SK-N-SH treated with all-trans-retinoic acid at 6 μM for 48 hours (cell line): ENCODE measurements around the gene ZAP70.

Experiments used
- ATAC-seq: fragments of 200-7000 bp; cut with Tn5 transposase; 3 replicates; pipeline ENCODE4 v1.9.1; 2020; ENCODE audit warnings: mild to moderate bottlenecking, moderate library complexity
- ARNTL ChIP-seq: fragments of 450-650 bp; formaldehyde crosslinking; IDR thresholded peaks from 2 replicates; pipeline ENCODE4 v1.5.0; 2020; ENCODE audit warnings: low read depth, mild to moderate bottlenecking, moderate library complexity, borderline replicate concordance
- BACH2 ChIP-seq: fragments of 250-450 bp; sonication (Bioruptor Pico); IDR thresholded peaks from 2 replicates; pipeline ENCODE4 v1.9.0; 2021; ENCODE audit warnings: mild to moderate bottlenecking, borderline replicate concordance
- CSDC2 ChIP-seq: fragments of 250-450 bp; sonication (Bioruptor Pico); IDR thresholded peaks from 2 replicates; pipeline ENCODE4 v1.5.0; 2020; ENCODE audit warnings: mild to moderate bottlenecking, moderate library complexity
- ESRRG ChIP-seq: fragments of 250-450 bp; sonication (Bioruptor Pico); IDR thresholded peaks from 2 replicates; pipeline ENCODE4 v1.6.1; 2021; ENCODE audit warnings: mild to moderate bottlenecking
- GLIS3 ChIP-seq: fragments of 250-450 bp; sonication (Bioruptor Pico); IDR thresholded peaks from 2 replicates; pipeline ENCODE4 v1.5.0; 2020; ENCODE audit warnings: mild to moderate bottlenecking, moderate library complexity
- OSR1 ChIP-seq: fragments of 250-450 bp; sonication (Bioruptor Pico); IDR thresholded peaks from 2 replicates; pipeline ENCODE4 v1.8.0; 2022; ENCODE audit warnings: moderate library complexity, mild to moderate bottlenecking, inconsistent platforms
- PPARA ChIP-seq: fragments of 250-450 bp; sonication (Bioruptor Pico); IDR thresholded peaks from 2 replicates; pipeline ENCODE4 v1.5.0; 2020; ENCODE audit warnings: mild to moderate bottlenecking, borderline replicate concordance
- RARB ChIP-seq: fragments of 250-450 bp; sonication (Bioruptor Pico); IDR thresholded peaks from 2 replicates; pipeline ENCODE4 v1.8.0; 2021; ENCODE audit warnings: mild to moderate bottlenecking, moderate library complexity
- SNAI2 ChIP-seq: fragments of 250-450 bp; sonication (Bioruptor Pico); IDR thresholded peaks from 2 replicates; pipeline ENCODE4 v1.5.0; 2020; ENCODE audit warnings: mild to moderate bottlenecking, moderate library complexity
- TCF4 ChIP-seq: fragments of 250-450 bp; sonication (Bioruptor Pico); IDR thresholded peaks from 2 replicates; pipeline ENCODE4 v1.8.0; 2021; ENCODE audit warnings: mild to moderate bottlenecking, moderate library complexity, borderline replicate concordance
- TOX ChIP-seq: fragments of 250-450 bp; sonication (Bioruptor Pico); IDR thresholded peaks from 2 replicates; pipeline ENCODE4 v1.8.0; 2021; ENCODE audit warnings: mild to moderate bottlenecking, moderate library complexity, borderline replicate concordance
- TSHZ2 ChIP-seq: fragments of 250-450 bp; sonication (Bioruptor Pico); IDR thresholded peaks from 2 replicates; pipeline ENCODE4 v1.5.0; 2020; ENCODE audit warnings: mild to moderate bottlenecking, moderate library complexity
- ZC3H10 ChIP-seq: fragments of 250-450 bp; sonication (Bioruptor Pico); IDR thresholded peaks from 2 replicates; pipeline ENCODE4 v1.5.1; 2021; ENCODE audit warnings: mild to moderate bottlenecking, moderate library complexity
- ZFP3 ChIP-seq: fragments of 250-450 bp; sonication (Bioruptor Pico); IDR thresholded peaks from 2 replicates; pipeline ENCODE4 v1.5.0; 2020; ENCODE audit warnings: mild to moderate bottlenecking, moderate library complexity
- ZFP30 ChIP-seq: fragments of 450-650 bp; formaldehyde crosslinking; IDR thresholded peaks from 2 replicates; pipeline ENCODE4 v1.5.0; 2022; ENCODE audit warnings: mild to moderate bottlenecking, moderate library complexity
- ZNF565 ChIP-seq: fragments of 450-650 bp; formaldehyde crosslinking; conservative IDR thresholded peaks from 2 replicates; pipeline ENCODE4 v1.5.0; 2020; ENCODE audit warnings: low read depth, mild to moderate bottlenecking, moderate library complexity
- ZNF70 ChIP-seq: fragments of 450-650 bp; formaldehyde crosslinking; IDR thresholded peaks from 2 replicates; pipeline ENCODE4 v1.5.0; 2020; ENCODE audit warnings: mild to moderate bottlenecking, moderate library complexity
- ZNF8 ChIP-seq: fragments of 450-650 bp; formaldehyde crosslinking; IDR thresholded peaks from 2 replicates; pipeline ENCODE4 v1.5.0; 2020; ENCODE audit warnings: mild to moderate bottlenecking, moderate library complexity
- TF ChIP-seq, protein P1 (sequence below): fragments of 250-450 bp; sonication (Bioruptor Pico); IDR thresholded peaks from 2 replicates; pipeline ENCODE4 v1.8.0; 2020; ENCODE audit warnings: mild to moderate bottlenecking, moderate library complexity, borderline replicate concordance
- TF ChIP-seq, protein P2 (sequence below): fragments of 250-450 bp; sonication (Bioruptor Pico); IDR thresholded peaks from 2 replicates; pipeline ENCODE4 v1.5.1; 2021; ENCODE audit warnings: mild to moderate bottlenecking, moderate library complexity
- TF ChIP-seq, protein P3 (sequence below): fragments of 250-450 bp; sonication (Bioruptor Pico); IDR thresholded peaks from 2 replicates; pipeline ENCODE4 v1.8.0; 2021; ENCODE audit warnings: low read depth, mild to moderate bottlenecking, moderate library complexity, borderline replicate concordance
- TF ChIP-seq, protein P4 (sequence below): fragments of 250-450 bp; sonication (Bioruptor Pico); IDR thresholded peaks from 2 replicates; pipeline ENCODE4 v1.5.1; 2020; ENCODE audit warnings: low read depth, mild to moderate bottlenecking, moderate library complexity

ZAP70 gene

GRCh38 chr2:97701186-97701585 is 12.2 kb upstream of the ZAP70 start:
- TF ChIP-seq ARNTL (CRISPR knock-in tag) = no peak
- TF ChIP-seq ZNF70 (CRISPR knock-in tag) = no peak
- no peak for TF ChIP-seq ZC3H10 (CRISPR knock-in tag)
- TF ChIP-seq SNAI2 = no peak
- no peak for TF ChIP-seq TOX (CRISPR knock-in tag)
- TF ChIP-seq ZNF565 = no peak
- TF ChIP-seq, protein P1, sequence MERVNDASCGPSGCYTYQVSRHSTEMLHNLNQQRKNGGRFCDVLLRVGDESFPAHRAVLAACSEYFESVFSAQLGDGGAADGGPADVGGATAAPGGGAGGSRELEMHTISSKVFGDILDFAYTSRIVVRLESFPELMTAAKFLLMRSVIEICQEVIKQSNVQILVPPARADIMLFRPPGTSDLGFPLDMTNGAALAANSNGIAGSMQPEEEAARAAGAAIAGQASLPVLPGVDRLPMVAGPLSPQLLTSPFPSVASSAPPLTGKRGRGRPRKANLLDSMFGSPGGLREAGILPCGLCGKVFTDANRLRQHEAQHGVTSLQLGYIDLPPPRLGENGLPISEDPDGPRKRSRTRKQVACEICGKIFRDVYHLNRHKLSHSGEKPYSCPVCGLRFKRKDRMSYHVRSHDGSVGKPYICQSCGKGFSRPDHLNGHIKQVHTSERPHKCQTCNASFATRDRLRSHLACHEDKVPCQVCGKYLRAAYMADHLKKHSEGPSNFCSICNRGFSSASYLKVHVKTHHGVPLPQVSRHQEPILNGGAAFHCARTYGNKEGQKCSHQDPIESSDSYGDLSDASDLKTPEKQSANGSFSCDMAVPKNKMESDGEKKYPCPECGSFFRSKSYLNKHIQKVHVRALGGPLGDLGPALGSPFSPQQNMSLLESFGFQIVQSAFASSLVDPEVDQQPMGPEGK = no peak
- TF ChIP-seq ESRRG = no peak
- TF ChIP-seq TCF4 = no peak
- TF ChIP-seq, protein P2, sequence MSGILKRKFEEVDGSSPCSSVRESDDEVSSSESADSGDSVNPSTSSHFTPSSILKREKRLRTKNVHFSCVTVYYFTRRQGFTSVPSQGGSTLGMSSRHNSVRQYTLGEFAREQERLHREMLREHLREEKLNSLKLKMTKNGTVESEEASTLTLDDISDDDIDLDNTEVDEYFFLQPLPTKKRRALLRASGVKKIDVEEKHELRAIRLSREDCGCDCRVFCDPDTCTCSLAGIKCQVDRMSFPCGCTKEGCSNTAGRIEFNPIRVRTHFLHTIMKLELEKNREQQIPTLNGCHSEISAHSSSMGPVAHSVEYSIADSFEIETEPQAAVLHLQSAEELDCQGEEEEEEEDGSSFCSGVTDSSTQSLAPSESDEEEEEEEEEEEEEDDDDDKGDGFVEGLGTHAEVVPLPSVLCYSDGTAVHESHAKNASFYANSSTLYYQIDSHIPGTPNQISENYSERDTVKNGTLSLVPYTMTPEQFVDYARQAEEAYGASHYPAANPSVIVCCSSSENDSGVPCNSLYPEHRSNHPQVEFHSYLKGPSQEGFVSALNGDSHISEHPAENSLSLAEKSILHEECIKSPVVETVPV (CRISPR knock-in tag) = no peak
- no peak for TF ChIP-seq PPARA
- TF ChIP-seq ZFP3 = no peak
- TF ChIP-seq BACH2 (CRISPR knock-in tag) = no peak
- no peak for TF ChIP-seq OSR1 (CRISPR knock-in tag)
- TF ChIP-seq ZFP30 (CRISPR knock-in tag) = no peak
- TF ChIP-seq, protein P3, sequence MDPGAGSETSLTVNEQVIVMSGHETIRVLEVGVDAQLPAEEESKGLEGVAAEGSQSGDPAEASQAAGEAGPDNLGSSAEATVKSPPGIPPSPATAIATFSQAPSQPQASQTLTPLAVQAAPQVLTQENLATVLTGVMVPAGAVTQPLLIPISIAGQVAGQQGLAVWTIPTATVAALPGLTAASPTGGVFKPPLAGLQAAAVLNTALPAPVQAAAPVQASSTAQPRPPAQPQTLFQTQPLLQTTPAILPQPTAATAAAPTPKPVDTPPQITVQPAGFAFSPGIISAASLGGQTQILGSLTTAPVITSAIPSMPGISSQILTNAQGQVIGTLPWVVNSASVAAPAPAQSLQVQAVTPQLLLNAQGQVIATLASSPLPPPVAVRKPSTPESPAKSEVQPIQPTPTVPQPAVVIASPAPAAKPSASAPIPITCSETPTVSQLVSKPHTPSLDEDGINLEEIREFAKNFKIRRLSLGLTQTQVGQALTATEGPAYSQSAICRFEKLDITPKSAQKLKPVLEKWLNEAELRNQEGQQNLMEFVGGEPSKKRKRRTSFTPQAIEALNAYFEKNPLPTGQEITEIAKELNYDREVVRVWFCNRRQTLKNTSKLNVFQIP = no peak
- TF ChIP-seq, protein P4, sequence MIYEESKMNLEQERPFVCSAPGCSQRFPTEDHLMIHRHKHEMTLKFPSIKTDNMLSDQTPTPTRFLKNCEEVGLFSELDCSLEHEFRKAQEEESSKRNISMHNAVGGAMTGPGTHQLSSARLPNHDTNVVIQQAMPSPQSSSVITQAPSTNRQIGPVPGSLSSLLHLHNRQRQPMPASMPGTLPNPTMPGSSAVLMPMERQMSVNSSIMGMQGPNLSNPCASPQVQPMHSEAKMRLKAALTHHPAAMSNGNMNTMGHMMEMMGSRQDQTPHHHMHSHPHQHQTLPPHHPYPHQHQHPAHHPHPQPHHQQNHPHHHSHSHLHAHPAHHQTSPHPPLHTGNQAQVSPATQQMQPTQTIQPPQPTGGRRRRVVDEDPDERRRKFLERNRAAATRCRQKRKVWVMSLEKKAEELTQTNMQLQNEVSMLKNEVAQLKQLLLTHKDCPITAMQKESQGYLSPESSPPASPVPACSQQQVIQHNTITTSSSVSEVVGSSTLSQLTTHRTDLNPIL (CRISPR knock-in tag) = no peak
- no peak for TF ChIP-seq ZNF8 (CRISPR knock-in tag)
- TF ChIP-seq, all 23 proteins: peak for 0
- no peak for ATAC-seq

DNA sequence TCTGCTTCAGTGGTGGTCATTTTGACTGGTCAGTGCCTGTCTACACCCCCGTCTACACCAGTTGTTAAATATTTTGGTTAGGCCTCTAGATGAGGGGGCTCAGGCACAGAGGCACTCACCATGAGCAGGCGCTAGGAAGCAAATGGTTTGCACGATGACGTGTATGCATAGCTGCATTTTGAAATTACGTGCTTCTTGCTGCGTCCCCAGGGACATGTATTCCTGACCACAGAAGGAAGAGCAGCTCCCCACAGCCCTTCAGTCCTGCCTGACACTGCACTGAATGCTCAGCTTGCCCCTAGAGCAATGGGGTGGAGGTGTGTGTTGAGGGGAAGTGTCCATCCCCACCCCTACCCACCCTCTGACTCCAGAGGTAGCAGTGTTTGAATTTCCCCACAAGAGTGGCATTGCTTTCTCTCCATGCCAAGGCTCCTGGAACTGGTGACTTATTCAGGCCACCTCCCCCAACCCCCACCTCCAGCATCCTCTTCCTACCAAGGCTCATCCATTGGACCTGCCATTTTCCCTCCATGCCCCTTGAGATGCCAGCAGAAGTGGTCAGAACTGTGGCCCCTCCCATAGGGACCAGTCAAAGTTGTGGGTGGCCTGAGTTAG is 11.4 kb upstream of the ZAP70 start:
- ATAC-seq = no peak
- TF ChIP-seq ZFP3 (no peak), CSDC2 (no peak), TSHZ2 (CRISPR knock-in tag) (no peak)

GRCh38 chr2:97702731-97703470 is 10.5 kb upstream of the ZAP70 start:
- TF ChIP-seq TCF4 (no peak), SNAI2 (no peak)
- ATAC-seq = no peak

- ATAC-seq = no peak
- no peak for TF ChIP-seq PPARA
- TF ChIP-seq, protein P1 = no peak
- TF ChIP-seq ESRRG = no peak
- no peak for TF ChIP-seq TOX (CRISPR knock-in tag)
- no peak for TF ChIP-seq TCF4
- TF ChIP-seq RARB = no peak
- no peak for TF ChIP-seq ZC3H10 (CRISPR knock-in tag)
- no peak for TF ChIP-seq GLIS3
- TF ChIP-seq, protein P3 = no peak
- TF ChIP-seq BACH2 (CRISPR knock-in tag) = no peak
- no peak for TF ChIP-seq ZNF565
- no peak for TF ChIP-seq OSR1 (CRISPR knock-in tag)
Measured at GRCh38 chr2:97703741-97704140, 9.6 kb upstream of the ZAP70 start.
